Measurements from ENCODE around the gene SERP1.

The SERP1 gene

GRCh38 chr3:150583028-150583427 lies 36.7 kb upstream of the SERP1 start:
- H3K4me2 ChIP-seq (ENCODE audit: low read length), result no peak overlapping the region
- H3K79me2 ChIP-seq, result peaks cover 7% of the 10 kb centered on the region
- H3K27me3 ChIP-seq (ENCODE audit: control insufficient read depth, insufficient read depth, low read length), result no peaks in the 10 kb centered on the region
- no peak overlapping the region for H2AFZ ChIP-seq
- no peaks in the 10 kb centered on the region for H3K9me3 ChIP-seq (ENCODE audit: control insufficient read depth, low read length)
- peaks cover 4% of the 10 kb centered on the region for H3K4me1 ChIP-seq
- H3K4me3 ChIP-seq (ENCODE audit: low read depth, low read length), result no peak overlapping the region
- no peak overlapping the region for H3K9ac ChIP-seq
- H3K36me3 ChIP-seq (ENCODE audit: control insufficient read depth, insufficient read depth, low read length), result no peaks in the 10 kb centered on the region
- TF ChIP-seq CTCF (IDR thresholded peaks at IDR 0.05), result no peak
- no peak overlapping the region for H3K27ac ChIP-seq

GRCh38 chr3:150582620-150583019 lies 36.3 kb upstream of the SERP1 start:
- no peak for TF ChIP-seq CTCF (IDR thresholded peaks at IDR 0.05)
- no peak overlapping the region for H3K4me2 ChIP-seq (ENCODE audit: low read length)
- peaks cover 7% of the 10 kb centered on the region for H3K79me2 ChIP-seq
- no peak overlapping the region for H2AFZ ChIP-seq
- H3K9me3 ChIP-seq (ENCODE audit: control insufficient read depth, low read length), result no peaks in the 10 kb centered on the region
- no peak overlapping the region for H3K9ac ChIP-seq
- H3K36me3 ChIP-seq (ENCODE audit: control insufficient read depth, insufficient read depth, low read length), result no peaks in the 10 kb centered on the region
- H3K4me3 ChIP-seq (ENCODE audit: low read depth, low read length), result no peak overlapping the region
- peaks cover 4% of the 10 kb centered on the region for H3K4me1 ChIP-seq
- no peaks in the 10 kb centered on the region for H3K27me3 ChIP-seq (ENCODE audit: control insufficient read depth, insufficient read depth, low read length)
- H3K27ac ChIP-seq, result no peak overlapping the region

- Histone ChIP-seq H3K4me2 (ENCODE audit: low read length) (no peak overlapping the region), H3K79me2 (peaks cover 7% of the 10 kb centered on the region), H3K4me1 (peaks cover 4% of the 10 kb centered on the region), H3K4me3 (ENCODE audit: low read depth, low read length) (no peak overlapping the region), H2AFZ (no peak overlapping the region), H3K27ac (no peak overlapping the region), H3K9me3 (ENCODE audit: control insufficient read depth, low read length) (no peaks in the 10 kb centered on the region), H3K27me3 (ENCODE audit: control insufficient read depth, insufficient read depth, low read length) (no peaks in the 10 kb centered on the region), H3K36me3 (ENCODE audit: control insufficient read depth, insufficient read depth, low read length) (no peaks in the 10 kb centered on the region), H3K9ac (no peak overlapping the region)
- no peak for TF ChIP-seq CTCF (IDR thresholded peaks at IDR 0.05)
Observed at GRCh38 chr3:150581174-150581573, 34.9 kb upstream of the SERP1 start.

- no peak overlapping the region for H3K9ac ChIP-seq
- H3K79me2 ChIP-seq, result no peaks in the 10 kb centered on the region
- no peaks in the 10 kb centered on the region for H3K9me3 ChIP-seq (ENCODE audit: control insufficient read depth, low read length)
- no peaks in the 10 kb centered on the region for H3K27me3 ChIP-seq (ENCODE audit: control insufficient read depth, insufficient read depth, low read length)
- H3K27ac ChIP-seq, result no peak overlapping the region
- peaks cover 4% of the 10 kb centered on the region for H3K4me1 ChIP-seq
- H2AFZ ChIP-seq, result no peak overlapping the region
- no peaks in the 10 kb centered on the region for H3K36me3 ChIP-seq (ENCODE audit: control insufficient read depth, insufficient read depth, low read length)
- TF ChIP-seq CTCF (IDR thresholded peaks at IDR 0.05), result no peak
- no peak overlapping the region for H3K4me2 ChIP-seq (ENCODE audit: low read length)
- H3K4me3 ChIP-seq (ENCODE audit: low read depth, low read length), result no peak overlapping the region
Observed at GRCh38 chr3:150577855-150578254, 31.6 kb upstream of the SERP1 start.

GRCh38 chr3:150567328-150567727 lies 21.0 kb upstream of the SERP1 start:
- no peak overlapping the region for H3K4me3 ChIP-seq (ENCODE audit: low read depth, low read length)
- no peaks in the 10 kb centered on the region for H3K36me3 ChIP-seq (ENCODE audit: control insufficient read depth, insufficient read depth, low read length)
- H3K9me3 ChIP-seq (ENCODE audit: control insufficient read depth, low read length), result no peaks in the 10 kb centered on the region
- H3K27me3 ChIP-seq (ENCODE audit: control insufficient read depth, insufficient read depth, low read length), result no peaks in the 10 kb centered on the region
- H2AFZ ChIP-seq, result no peak overlapping the region
- no peak overlapping the region for H3K27ac ChIP-seq
- no peak for TF ChIP-seq CTCF (IDR thresholded peaks at IDR 0.05)
- H3K4me1 ChIP-seq, result no peaks in the 10 kb centered on the region
- H3K4me2 ChIP-seq (ENCODE audit: low read length), result no peak overlapping the region
- H3K79me2 ChIP-seq, result peaks cover 8% of the 10 kb centered on the region
- no peak overlapping the region for H3K9ac ChIP-seq
